ENCODE results near the gene CSF2. TPM values are rescaled to one million over a fixed set of nuclear protein-coding genes. Genes with fewer than 3 reads are reported as not detected.

The CSF2 gene
- total RNA-seq, 2 donors from 2014 or later, result not detected

DNA sequence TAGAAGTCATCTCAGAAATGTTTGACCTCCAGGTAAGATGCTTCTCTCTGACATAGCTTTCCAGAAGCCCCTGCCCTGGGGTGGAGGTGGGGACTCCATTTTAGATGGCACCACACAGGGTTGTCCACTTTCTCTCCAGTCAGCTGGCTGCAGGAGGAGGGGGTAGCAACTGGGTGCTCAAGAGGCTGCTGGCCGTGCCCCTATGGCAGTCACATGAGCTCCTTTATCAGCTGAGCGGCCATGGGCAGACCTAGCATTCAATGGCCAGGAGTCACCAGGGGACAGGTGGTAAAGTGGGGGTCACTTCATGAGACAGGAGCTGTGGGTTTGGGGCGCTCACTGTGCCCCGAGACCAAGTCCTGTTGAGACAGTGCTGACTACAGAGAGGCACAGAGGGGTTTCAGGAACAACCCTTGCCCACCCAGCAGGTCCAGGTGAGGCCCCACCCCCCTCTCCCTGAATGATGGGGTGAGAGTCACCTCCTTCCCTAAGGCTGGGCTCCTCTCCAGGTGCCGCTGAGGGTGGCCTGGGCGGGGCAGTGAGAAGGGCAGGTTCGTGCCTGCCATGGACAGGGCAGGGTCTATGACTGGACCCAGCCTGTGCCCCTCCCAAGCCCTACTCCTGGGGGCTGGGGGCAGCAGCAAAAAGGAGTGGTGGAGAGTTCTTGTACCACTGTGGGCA is 642 bp downstream of the CSF2 start:
- Histone ChIP-seq H3K9me3 (no peaks in the 10 kb centered on the region), H3K36me3 (no peaks in the 10 kb centered on the region), H3K4me1 (ENCODE audit: control insufficient read depth in 1 of 2, low read depth in 2 of 2) (no peaks in the 10 kb centered on the region), H3K27ac (no peak overlapping the region), H3K27me3 (replicated peaks; ENCODE audit: insufficient read depth) (no peaks in the 10 kb centered on the region), H3K4me3 (no peak overlapping the region)
- TF ChIP-seq, protein P1, sequence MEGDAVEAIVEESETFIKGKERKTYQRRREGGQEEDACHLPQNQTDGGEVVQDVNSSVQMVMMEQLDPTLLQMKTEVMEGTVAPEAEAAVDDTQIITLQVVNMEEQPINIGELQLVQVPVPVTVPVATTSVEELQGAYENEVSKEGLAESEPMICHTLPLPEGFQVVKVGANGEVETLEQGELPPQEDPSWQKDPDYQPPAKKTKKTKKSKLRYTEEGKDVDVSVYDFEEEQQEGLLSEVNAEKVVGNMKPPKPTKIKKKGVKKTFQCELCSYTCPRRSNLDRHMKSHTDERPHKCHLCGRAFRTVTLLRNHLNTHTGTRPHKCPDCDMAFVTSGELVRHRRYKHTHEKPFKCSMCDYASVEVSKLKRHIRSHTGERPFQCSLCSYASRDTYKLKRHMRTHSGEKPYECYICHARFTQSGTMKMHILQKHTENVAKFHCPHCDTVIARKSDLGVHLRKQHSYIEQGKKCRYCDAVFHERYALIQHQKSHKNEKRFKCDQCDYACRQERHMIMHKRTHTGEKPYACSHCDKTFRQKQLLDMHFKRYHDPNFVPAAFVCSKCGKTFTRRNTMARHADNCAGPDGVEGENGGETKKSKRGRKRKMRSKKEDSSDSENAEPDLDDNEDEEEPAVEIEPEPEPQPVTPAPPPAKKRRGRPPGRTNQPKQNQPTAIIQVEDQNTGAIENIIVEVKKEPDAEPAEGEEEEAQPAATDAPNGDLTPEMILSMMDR (IDR thresholded peaks at IDR 0.05), result no peak
- ATAC-seq (ENCODE audit: insufficient number of reproducible peaks, low FRiP score, low read depth) (no peak), DNase-seq (ENCODE audit: low spot score) (no peak)

DNA sequence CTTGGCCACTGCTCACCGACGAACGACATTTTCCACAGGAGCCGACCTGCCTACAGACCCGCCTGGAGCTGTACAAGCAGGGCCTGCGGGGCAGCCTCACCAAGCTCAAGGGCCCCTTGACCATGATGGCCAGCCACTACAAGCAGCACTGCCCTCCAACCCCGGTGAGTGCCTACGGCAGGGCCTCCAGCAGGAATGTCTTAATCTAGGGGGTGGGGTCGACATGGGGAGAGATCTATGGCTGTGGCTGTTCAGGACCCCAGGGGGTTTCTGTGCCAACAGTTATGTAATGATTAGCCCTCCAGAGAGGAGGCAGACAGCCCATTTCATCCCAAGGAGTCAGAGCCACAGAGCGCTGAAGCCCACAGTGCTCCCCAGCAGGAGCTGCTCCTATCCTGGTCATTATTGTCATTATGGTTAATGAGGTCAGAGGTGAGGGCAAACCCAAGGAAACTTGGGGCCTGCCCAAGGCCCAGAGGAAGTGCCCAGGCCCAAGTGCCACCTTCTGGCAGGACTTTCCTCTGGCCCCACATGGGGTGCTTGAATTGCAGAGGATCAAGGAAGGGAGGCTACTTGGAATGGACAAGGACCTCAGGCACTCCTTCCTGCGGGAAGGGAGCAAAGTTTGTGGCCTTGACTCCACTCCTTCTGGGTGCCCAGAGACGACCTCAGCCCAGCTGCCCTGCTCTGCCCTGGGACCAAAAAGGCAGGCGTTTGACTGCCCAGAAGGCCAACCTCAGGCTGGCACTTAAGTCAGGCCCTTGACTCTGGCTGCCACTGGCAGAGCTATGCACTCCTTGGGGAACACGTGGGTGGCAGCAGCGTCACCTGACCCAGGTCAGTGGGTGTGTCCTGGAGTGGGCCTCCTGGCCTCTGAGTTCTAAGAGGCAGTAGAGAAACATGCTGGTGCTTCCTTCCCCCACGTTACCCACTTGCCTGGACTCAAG is 1.5 kb downstream of the CSF2 start:
- TF ChIP-seq, protein P1 (IDR thresholded peaks at IDR 0.05), result no peak
- DNase-seq (ENCODE audit: low spot score) (no peak), ATAC-seq (ENCODE audit: insufficient number of reproducible peaks, low FRiP score, low read depth) (no peak)
- no peak overlapping the region for H3K4me3 ChIP-seq
- no peaks in the 10 kb centered on the region for H3K4me1 ChIP-seq (ENCODE audit: control insufficient read depth in 1 of 2, low read depth in 2 of 2)
- H3K36me3 ChIP-seq, result no peaks in the 10 kb centered on the region
- no peaks in the 10 kb centered on the region for H3K27me3 ChIP-seq (replicated peaks; ENCODE audit: insufficient read depth)
- H3K27ac ChIP-seq, result no peak overlapping the region
- H3K9me3 ChIP-seq, result no peaks in the 10 kb centered on the region

DNA sequence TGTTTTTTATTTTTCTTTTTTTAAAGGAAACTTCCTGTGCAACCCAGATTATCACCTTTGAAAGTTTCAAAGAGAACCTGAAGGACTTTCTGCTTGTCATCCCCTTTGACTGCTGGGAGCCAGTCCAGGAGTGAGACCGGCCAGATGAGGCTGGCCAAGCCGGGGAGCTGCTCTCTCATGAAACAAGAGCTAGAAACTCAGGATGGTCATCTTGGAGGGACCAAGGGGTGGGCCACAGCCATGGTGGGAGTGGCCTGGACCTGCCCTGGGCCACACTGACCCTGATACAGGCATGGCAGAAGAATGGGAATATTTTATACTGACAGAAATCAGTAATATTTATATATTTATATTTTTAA is 2.1 kb downstream of the CSF2 start:
- Histone ChIP-seq H3K27ac (no peak overlapping the region), H3K9me3 (no peaks in the 10 kb centered on the region), H3K27me3 (replicated peaks; ENCODE audit: insufficient read depth) (no peaks in the 10 kb centered on the region), H3K4me3 (no peak overlapping the region), H3K4me1 (ENCODE audit: control insufficient read depth in 1 of 2, low read depth in 2 of 2) (no peaks in the 10 kb centered on the region), H3K36me3 (no peaks in the 10 kb centered on the region)
- ATAC-seq (ENCODE audit: insufficient number of reproducible peaks, low FRiP score, low read depth), result no peak
- TF ChIP-seq, protein P1 (IDR thresholded peaks at IDR 0.05), result no peak
- DNase-seq (ENCODE audit: low spot score), result no peak

DNA sequence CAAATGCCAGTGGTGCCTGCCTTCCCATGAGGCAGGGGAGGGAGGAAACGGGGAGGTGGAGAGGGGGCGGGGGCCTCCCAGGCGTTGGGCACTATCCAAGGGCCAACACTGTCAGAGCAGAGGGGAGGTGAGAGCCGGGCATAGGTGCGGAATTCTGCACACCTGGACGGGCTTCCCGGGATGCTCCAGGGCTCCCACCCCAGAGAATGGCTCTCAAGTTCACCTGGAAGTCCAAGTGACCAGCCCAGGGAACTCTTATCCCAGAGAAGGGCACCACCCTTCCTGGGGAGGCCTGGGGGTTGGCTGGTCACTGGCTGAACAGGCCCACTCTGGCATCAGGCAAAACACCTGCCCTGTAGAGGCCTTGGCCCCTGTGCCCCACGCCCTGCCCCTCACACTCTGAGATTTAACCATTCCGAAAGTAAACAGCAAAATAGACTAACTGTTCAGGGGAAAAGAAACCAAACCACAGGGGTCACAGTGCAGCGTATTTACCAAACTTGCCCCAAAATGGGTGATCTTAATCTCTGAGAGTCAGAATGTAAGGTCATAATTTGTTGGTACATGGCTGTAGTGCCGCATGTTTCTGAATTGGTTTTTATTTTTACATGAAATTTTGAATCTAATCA is 2.7 kb downstream of the CSF2 start:
- H3K4me3 ChIP-seq, result no peak overlapping the region
- H3K27me3 ChIP-seq (replicated peaks; ENCODE audit: insufficient read depth), result no peaks in the 10 kb centered on the region
- no peaks in the 10 kb centered on the region for H3K36me3 ChIP-seq
- no peak overlapping the region for H3K27ac ChIP-seq
- ATAC-seq (ENCODE audit: insufficient number of reproducible peaks, low FRiP score, low read depth) (no peak), DNase-seq (ENCODE audit: low spot score) (no peak)
- no peaks in the 10 kb centered on the region for H3K9me3 ChIP-seq
- TF ChIP-seq, protein P1 (IDR thresholded peaks at IDR 0.05), result no peak
- no peaks in the 10 kb centered on the region for H3K4me1 ChIP-seq (ENCODE audit: control insufficient read depth in 1 of 2, low read depth in 2 of 2)

DNA sequence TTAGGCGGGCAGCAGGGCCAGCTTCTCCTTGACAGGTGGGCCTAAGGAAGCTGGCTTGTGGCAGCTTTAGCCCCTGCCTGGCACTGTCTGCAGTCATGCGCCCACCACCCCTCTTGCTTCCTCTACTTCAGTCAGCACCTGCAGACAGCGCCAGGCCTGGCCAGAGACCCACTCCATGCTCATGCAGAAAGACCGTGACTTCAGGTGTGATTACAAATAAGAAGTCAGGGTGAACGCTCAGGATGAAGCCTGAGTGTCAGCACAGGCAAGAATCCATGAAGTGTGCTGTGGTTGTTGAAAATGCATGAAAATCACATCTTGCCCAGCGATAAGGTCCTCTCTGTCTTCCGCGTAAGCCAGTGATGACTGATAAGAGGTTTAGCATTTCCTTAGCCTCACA is 3.4 kb downstream of the CSF2 start:
- DNase-seq (ENCODE audit: low spot score) (no peak), ATAC-seq (ENCODE audit: insufficient number of reproducible peaks, low FRiP score, low read depth) (no peak)
- no peaks in the 10 kb centered on the region for H3K4me1 ChIP-seq (ENCODE audit: control insufficient read depth in 1 of 2, low read depth in 2 of 2)
- TF ChIP-seq, protein P1 (IDR thresholded peaks at IDR 0.05), result no peak
- no peaks in the 10 kb centered on the region for H3K36me3 ChIP-seq
- no peaks in the 10 kb centered on the region for H3K27me3 ChIP-seq (replicated peaks; ENCODE audit: insufficient read depth)
- no peaks in the 10 kb centered on the region for H3K9me3 ChIP-seq
- H3K27ac ChIP-seq, result no peak overlapping the region
- H3K4me3 ChIP-seq, result no peak overlapping the region
